ENCODE results near the gene GTF2F1. TPM values are rescaled to one million over a fixed set of nuclear protein-coding genes. Genes with fewer than 3 reads are reported as not detected.
"Not testable (repeated sequence)": the region's sequence is repeated elsewhere in the genome, so short reads cannot be mapped to it uniquely, and the experiment has no call there.

GTF2F1 gene
- total RNA-seq, 4 donors from 2014 or later: 42.2 to 166 (median 56.1) TPM

- no peak overlapping the region for H3K27ac ChIP-seq
- intact Hi-C loops (cut with DNase I; ENCODE audit: low total_unique reads) (loop anchor here (5.0 kb wide), 1 partner anchor 1550 kb away; no protein-coding TSS in a partner anchor), in situ Hi-C loops (cut with MboI; ENCODE audit: low pct_ligation_motif_present in 1 of 4, low pct_unique_long_range_greater_than_20kb in 1 of 4, low sequenced_read_pairs in 3 of 4) (no loop called here)
- no peaks in the 10 kb centered on the region for H3K27me3 ChIP-seq
- no peak overlapping the region for H3K4me3 ChIP-seq
- no peaks in the 10 kb centered on the region for H3K9me3 ChIP-seq
- no peak for DNase-seq
- WGBS, 2 donors (ENCODE audit: low coverage in 1 of 2): 83% methylated on average over 14 of the region's 14 CpGs; no CpG with 5 or more reads in 1 of the 2 donors
- TF ChIP-seq CTCF (IDR thresholded peaks at IDR 0.05): no peak
- no peak for TF ChIP-seq POLR2AphosphoS5 (IDR thresholded peaks at IDR 0.05)
- no peak for TF ChIP-seq EP300 (IDR thresholded peaks at IDR 0.05; ENCODE audit: low read depth)
- no peak for TF ChIP-seq POLR2A (IDR thresholded peaks at IDR 0.05)
- peaks cover 0 to 2% (median 2%) of the 10 kb centered on the region in 4 donors for H3K4me1 ChIP-seq
- H3K36me3 ChIP-seq: no peaks in the 10 kb centered on the region
Measured at GRCh38 chr19:6357174-6357573, 35.8 kb downstream of the GTF2F1 start.

GRCh38 chr19:6355321-6356040, 37.5 kb downstream of the GTF2F1 start:
- H3K36me3 ChIP-seq; DNase-seq; H3K27ac ChIP-seq; H3K4me3 ChIP-seq; H3K4me1 ChIP-seq; H3K27me3 ChIP-seq; H3K9me3 ChIP-seq; in situ Hi-C loops (cut with MboI; ENCODE audit: low pct_ligation_motif_present in 1 of 4, low pct_unique_long_range_greater_than_20kb in 1 of 4, low sequenced_read_pairs in 3 of 4): not testable (repeated sequence)
- intact Hi-C loops (cut with DNase I; ENCODE audit: low total_unique reads): loop anchor here (5.0 kb wide), 1 partner anchor 1552 kb away; no protein-coding TSS in a partner anchor
- 95% methylated on average over 16 of the region's 46 CpGs; no CpG with 5 or more reads in 1 of the 2 donors for WGBS, 2 donors (ENCODE audit: low coverage in 1 of 2)

- TF ChIP-seq POLR2A (IDR thresholded peaks at IDR 0.05): no peak
- no peak for TF ChIP-seq EP300 (IDR thresholded peaks at IDR 0.05; ENCODE audit: low read depth)
- TF ChIP-seq CTCF (IDR thresholded peaks at IDR 0.05): peak in 3 of 5 experiments; percentile 17 to 28 (median 21)
- TF ChIP-seq POLR2AphosphoS5 (IDR thresholded peaks at IDR 0.05): no peak
- H3K36me3 ChIP-seq: no peaks in the 10 kb centered on the region
- H3K9me3 ChIP-seq: no peaks in the 10 kb centered on the region
- no peak overlapping the region for H3K27ac ChIP-seq
- no peak for DNase-seq
- intact Hi-C loops (cut with DNase I; ENCODE audit: low total_unique reads): no loop called here
- in situ Hi-C loops (cut with MboI; ENCODE audit: low pct_ligation_motif_present in 1 of 4, low pct_unique_long_range_greater_than_20kb in 1 of 4, low sequenced_read_pairs in 3 of 4): no loop called here
- no peak overlapping the region for H3K4me3 ChIP-seq
- 51 to 62% methylated on average over 3 to 4 of the region's 4 CpGs for WGBS, 2 donors (ENCODE audit: low coverage in 1 of 2)
- no peaks in the 10 kb centered on the region for H3K27me3 ChIP-seq
- no peaks in the 10 kb centered on the region for H3K4me1 ChIP-seq
Measured at GRCh38 chr19:6354098-6354674, 38.8 kb downstream of the GTF2F1 start.

GRCh38 chr19:6352381-6353165, 40.4 kb downstream of the GTF2F1 start:
- Histone ChIP-seq H3K9me3 (no peaks in the 10 kb centered on the region), H3K4me1 (no peaks in the 10 kb centered on the region), H3K27ac (no peak overlapping the region), H3K4me3 (no peak overlapping the region), H3K27me3 (no peaks in the 10 kb centered on the region), H3K36me3 (no peaks in the 10 kb centered on the region)
- DNase-seq: no peak
- intact Hi-C loops (cut with DNase I; ENCODE audit: low total_unique reads) (no loop called here), in situ Hi-C loops (cut with MboI; ENCODE audit: low pct_ligation_motif_present in 1 of 4, low pct_unique_long_range_greater_than_20kb in 1 of 4, low sequenced_read_pairs in 3 of 4) (no loop called here)
- 30 to 76% methylated on average over 1 to 2 of the region's 2 CpGs for WGBS, 2 donors (ENCODE audit: low coverage in 1 of 2)
- TF ChIP-seq CTCF (IDR thresholded peaks at IDR 0.05) (no peak), POLR2A (IDR thresholded peaks at IDR 0.05) (no peak), EP300 (IDR thresholded peaks at IDR 0.05; ENCODE audit: low read depth) (no peak), POLR2AphosphoS5 (IDR thresholded peaks at IDR 0.05) (no peak)

Measured in transverse colon (tissue), 4 donors.